SK-N-SH treated with all-trans-retinoic acid at 6 μM for 48 hours (cell line): ENCODE data around the gene MT4.

Experiments
- ATAC-seq: fragments of 200-7000 bp; cut with Tn5 transposase; 3 replicates; pipeline ENCODE4 v1.9.1; 2020; ENCODE audit warnings: mild to moderate bottlenecking, moderate library complexity
- ARNTL ChIP-seq: fragments of 450-650 bp; formaldehyde crosslinking; IDR thresholded peaks from 2 replicates; pipeline ENCODE4 v1.5.0; 2020; ENCODE audit warnings: low read depth, mild to moderate bottlenecking, moderate library complexity, borderline replicate concordance
- BACH2 ChIP-seq: fragments of 250-450 bp; sonication (Bioruptor Pico); IDR thresholded peaks from 2 replicates; pipeline ENCODE4 v1.9.0; 2021; ENCODE audit warnings: mild to moderate bottlenecking, borderline replicate concordance
- CREB5 ChIP-seq: fragments of 250-450 bp; sonication (Bioruptor Pico); IDR thresholded peaks from 2 replicates; pipeline ENCODE4 v1.5.1; 2020; ENCODE audit warnings: low read depth, mild to moderate bottlenecking, moderate library complexity
- CSDC2 ChIP-seq: fragments of 250-450 bp; sonication (Bioruptor Pico); IDR thresholded peaks from 2 replicates; pipeline ENCODE4 v1.5.0; 2020; ENCODE audit warnings: mild to moderate bottlenecking, moderate library complexity
- ESRRG ChIP-seq: fragments of 250-450 bp; sonication (Bioruptor Pico); IDR thresholded peaks from 2 replicates; pipeline ENCODE4 v1.6.1; 2021; ENCODE audit warnings: mild to moderate bottlenecking
- GLIS3 ChIP-seq: fragments of 250-450 bp; sonication (Bioruptor Pico); IDR thresholded peaks from 2 replicates; pipeline ENCODE4 v1.5.0; 2020; ENCODE audit warnings: mild to moderate bottlenecking, moderate library complexity
- ISL1 ChIP-seq: fragments of 250-450 bp; sonication (Bioruptor Pico); IDR thresholded peaks from 2 replicates; pipeline ENCODE4 v2.1.2; 2022; ENCODE audit warnings: mild to moderate bottlenecking, moderate library complexity
- OSR1 ChIP-seq: fragments of 250-450 bp; sonication (Bioruptor Pico); IDR thresholded peaks from 2 replicates; pipeline ENCODE4 v1.8.0; 2022; ENCODE audit warnings: moderate library complexity, mild to moderate bottlenecking, inconsistent platforms
- PATZ1 ChIP-seq: fragments of 250-450 bp; sonication (Bioruptor Pico); IDR thresholded peaks from 2 replicates; pipeline ENCODE4 v1.8.0; 2020; ENCODE audit warnings: mild to moderate bottlenecking, moderate library complexity, borderline replicate concordance
- PPARA ChIP-seq: fragments of 250-450 bp; sonication (Bioruptor Pico); IDR thresholded peaks from 2 replicates; pipeline ENCODE4 v1.5.0; 2020; ENCODE audit warnings: mild to moderate bottlenecking, borderline replicate concordance
- RARB ChIP-seq: fragments of 250-450 bp; sonication (Bioruptor Pico); IDR thresholded peaks from 2 replicates; pipeline ENCODE4 v1.8.0; 2021; ENCODE audit warnings: mild to moderate bottlenecking, moderate library complexity
- SNAI2 ChIP-seq: fragments of 250-450 bp; sonication (Bioruptor Pico); IDR thresholded peaks from 2 replicates; pipeline ENCODE4 v1.5.0; 2020; ENCODE audit warnings: mild to moderate bottlenecking, moderate library complexity
- TCF4 ChIP-seq: fragments of 250-450 bp; sonication (Bioruptor Pico); IDR thresholded peaks from 2 replicates; pipeline ENCODE4 v1.8.0; 2021; ENCODE audit warnings: mild to moderate bottlenecking, moderate library complexity, borderline replicate concordance
- TOX ChIP-seq: fragments of 250-450 bp; sonication (Bioruptor Pico); IDR thresholded peaks from 2 replicates; pipeline ENCODE4 v1.8.0; 2021; ENCODE audit warnings: mild to moderate bottlenecking, moderate library complexity, borderline replicate concordance
- TSHZ2 ChIP-seq: fragments of 250-450 bp; sonication (Bioruptor Pico); IDR thresholded peaks from 2 replicates; pipeline ENCODE4 v1.5.0; 2020; ENCODE audit warnings: mild to moderate bottlenecking, moderate library complexity
- ZC3H10 ChIP-seq: fragments of 250-450 bp; sonication (Bioruptor Pico); IDR thresholded peaks from 2 replicates; pipeline ENCODE4 v1.5.1; 2021; ENCODE audit warnings: mild to moderate bottlenecking, moderate library complexity
- ZFP3 ChIP-seq: fragments of 250-450 bp; sonication (Bioruptor Pico); IDR thresholded peaks from 2 replicates; pipeline ENCODE4 v1.5.0; 2020; ENCODE audit warnings: mild to moderate bottlenecking, moderate library complexity
- ZFP30 ChIP-seq: fragments of 450-650 bp; formaldehyde crosslinking; IDR thresholded peaks from 2 replicates; pipeline ENCODE4 v1.5.0; 2022; ENCODE audit warnings: mild to moderate bottlenecking, moderate library complexity
- ZNF565 ChIP-seq: fragments of 450-650 bp; formaldehyde crosslinking; conservative IDR thresholded peaks from 2 replicates; pipeline ENCODE4 v1.5.0; 2020; ENCODE audit warnings: low read depth, mild to moderate bottlenecking, moderate library complexity
- ZNF70 ChIP-seq: fragments of 450-650 bp; formaldehyde crosslinking; IDR thresholded peaks from 2 replicates; pipeline ENCODE4 v1.5.0; 2020; ENCODE audit warnings: mild to moderate bottlenecking, moderate library complexity
- ZNF8 ChIP-seq: fragments of 450-650 bp; formaldehyde crosslinking; IDR thresholded peaks from 2 replicates; pipeline ENCODE4 v1.5.0; 2020; ENCODE audit warnings: mild to moderate bottlenecking, moderate library complexity
- TF ChIP-seq, protein P1 (sequence below): fragments of 250-450 bp; sonication (Bioruptor Pico); IDR thresholded peaks from 2 replicates; pipeline ENCODE4 v1.5.1; 2021; ENCODE audit warnings: mild to moderate bottlenecking, moderate library complexity
- TF ChIP-seq, protein P2 (sequence below): fragments of 250-450 bp; sonication (Bioruptor Pico); IDR thresholded peaks from 2 replicates; pipeline ENCODE4 v1.8.0; 2021; ENCODE audit warnings: low read depth, mild to moderate bottlenecking, moderate library complexity, borderline replicate concordance

The MT4 gene

DNA sequence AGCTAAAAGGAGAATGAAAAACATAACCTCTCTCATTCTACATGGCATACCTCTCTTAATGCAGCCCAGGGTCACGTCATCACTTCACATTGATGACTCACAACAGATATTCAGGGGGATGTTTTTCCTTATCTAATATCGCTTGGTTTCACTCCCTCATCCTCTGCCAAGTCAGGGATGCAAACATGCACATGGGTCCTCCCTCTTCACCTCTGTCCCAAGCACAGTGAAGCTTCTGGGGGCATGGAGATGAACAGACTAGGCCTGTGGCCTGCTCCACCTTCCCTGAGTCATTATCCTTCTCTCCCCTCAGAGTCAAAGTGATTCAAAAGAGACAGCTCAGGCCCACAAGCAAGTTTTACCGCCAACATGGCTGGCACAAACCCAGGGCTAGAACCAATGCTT is 41.2 kb downstream of the MT4 start:
- peak; percentile 1; the same call in 1 of the 3 replicates for ATAC-seq
- TF ChIP-seq ZNF70 (CRISPR knock-in tag) (peak; percentile 98), CREB5 (no peak)

GRCh38 chr16:56606476-56607108 is 41.7 kb downstream of the MT4 start:
- ATAC-seq, result peak; percentile 0; the same call in 2 of the 3 replicates

DNA sequence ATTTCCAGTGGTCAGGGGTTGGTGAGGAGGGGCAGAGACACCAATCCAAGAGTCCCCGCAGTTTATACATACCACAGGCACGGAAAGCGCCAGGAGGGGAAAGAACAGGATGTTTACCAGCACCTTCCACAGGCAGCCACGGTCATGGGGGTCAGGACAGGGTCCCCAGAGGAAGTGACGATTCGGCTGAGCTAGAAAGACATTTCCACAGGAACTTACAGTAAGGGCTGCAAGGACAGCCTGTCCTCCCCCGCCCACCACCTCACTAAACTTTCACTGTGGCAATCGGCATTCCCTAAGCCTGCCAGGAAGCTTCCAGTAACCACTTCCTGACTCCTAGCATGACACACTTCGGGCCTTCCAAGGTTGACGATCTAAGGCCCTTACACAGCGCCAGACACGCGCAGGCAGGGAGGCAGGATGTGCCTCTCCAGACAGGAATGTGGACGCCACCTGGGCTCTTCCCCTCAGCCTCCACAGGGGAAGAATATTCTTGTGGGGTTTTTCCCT is 42.3 kb downstream of the MT4 start:
- ATAC-seq, result peak; percentile 55
- 0 out of 2 replicates have a peak, but pooled peaks have one; percentile 51 for TF ChIP-seq ZFP3 (CRISPR knock-in tag)
- 0 out of 2 replicates have a peak, but pooled peaks have one; percentile 17 for TF ChIP-seq OSR1
- TF ChIP-seq RARB (CRISPR knock-in tag), result no peak
- no peak for TF ChIP-seq ZFP30 (CRISPR knock-in tag)
- TF ChIP-seq ZNF8 (CRISPR knock-in tag), result peak; percentile 47

More at GRCh38 chr16:56606476-56607108, 41.7 kb downstream of the MT4 start:
- TF ChIP-seq BACH2 (no peak), OSR1 (no peak), PATZ1 (CRISPR knock-in tag) (no peak), ESRRG (CRISPR knock-in tag) (no peak), TOX (CRISPR knock-in tag) (no peak), ZC3H10 (no peak), RARB (CRISPR knock-in tag) (no peak), ZFP30 (CRISPR knock-in tag) (no peak), TSHZ2 (CRISPR knock-in tag) (no peak), ZNF70 (CRISPR knock-in tag) (no peak), ZNF8 (CRISPR knock-in tag) (no peak), ISL1 (CRISPR knock-in tag) (no peak), ARNTL (no peak), GLIS3 (CRISPR knock-in tag) (no peak), SNAI2 (no peak), ZNF565 (CRISPR knock-in tag) (no peak), TCF4 (CRISPR knock-in tag) (no peak), CSDC2 (no peak)
- TF ChIP-seq, protein P1, sequence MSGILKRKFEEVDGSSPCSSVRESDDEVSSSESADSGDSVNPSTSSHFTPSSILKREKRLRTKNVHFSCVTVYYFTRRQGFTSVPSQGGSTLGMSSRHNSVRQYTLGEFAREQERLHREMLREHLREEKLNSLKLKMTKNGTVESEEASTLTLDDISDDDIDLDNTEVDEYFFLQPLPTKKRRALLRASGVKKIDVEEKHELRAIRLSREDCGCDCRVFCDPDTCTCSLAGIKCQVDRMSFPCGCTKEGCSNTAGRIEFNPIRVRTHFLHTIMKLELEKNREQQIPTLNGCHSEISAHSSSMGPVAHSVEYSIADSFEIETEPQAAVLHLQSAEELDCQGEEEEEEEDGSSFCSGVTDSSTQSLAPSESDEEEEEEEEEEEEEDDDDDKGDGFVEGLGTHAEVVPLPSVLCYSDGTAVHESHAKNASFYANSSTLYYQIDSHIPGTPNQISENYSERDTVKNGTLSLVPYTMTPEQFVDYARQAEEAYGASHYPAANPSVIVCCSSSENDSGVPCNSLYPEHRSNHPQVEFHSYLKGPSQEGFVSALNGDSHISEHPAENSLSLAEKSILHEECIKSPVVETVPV (CRISPR knock-in tag), result no peak
- TF ChIP-seq, all 23 proteins: peak for 0

GRCh38 chr16:56607675-56608042 is 42.8 kb downstream of the MT4 start:
- ATAC-seq, result no peak
- TF ChIP-seq RARB (CRISPR knock-in tag) (no peak), PPARA (CRISPR knock-in tag) (no peak), CREB5 (no peak), ESRRG (CRISPR knock-in tag) (no peak), CSDC2 (no peak), OSR1 (no peak), ARNTL (no peak), SNAI2 (no peak), ZFP3 (CRISPR knock-in tag) (no peak), TOX (CRISPR knock-in tag) (no peak), ZFP30 (CRISPR knock-in tag) (no peak), ZC3H10 (no peak)
- TF ChIP-seq, protein P1 (CRISPR knock-in tag), result no peak
- TF ChIP-seq, protein P2, sequence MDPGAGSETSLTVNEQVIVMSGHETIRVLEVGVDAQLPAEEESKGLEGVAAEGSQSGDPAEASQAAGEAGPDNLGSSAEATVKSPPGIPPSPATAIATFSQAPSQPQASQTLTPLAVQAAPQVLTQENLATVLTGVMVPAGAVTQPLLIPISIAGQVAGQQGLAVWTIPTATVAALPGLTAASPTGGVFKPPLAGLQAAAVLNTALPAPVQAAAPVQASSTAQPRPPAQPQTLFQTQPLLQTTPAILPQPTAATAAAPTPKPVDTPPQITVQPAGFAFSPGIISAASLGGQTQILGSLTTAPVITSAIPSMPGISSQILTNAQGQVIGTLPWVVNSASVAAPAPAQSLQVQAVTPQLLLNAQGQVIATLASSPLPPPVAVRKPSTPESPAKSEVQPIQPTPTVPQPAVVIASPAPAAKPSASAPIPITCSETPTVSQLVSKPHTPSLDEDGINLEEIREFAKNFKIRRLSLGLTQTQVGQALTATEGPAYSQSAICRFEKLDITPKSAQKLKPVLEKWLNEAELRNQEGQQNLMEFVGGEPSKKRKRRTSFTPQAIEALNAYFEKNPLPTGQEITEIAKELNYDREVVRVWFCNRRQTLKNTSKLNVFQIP (CRISPR knock-in tag), result no peak
